Kidney epithelial cell (primary cell): ENCODE data around the gene SLC6A19. TPM values are rescaled to one million over a fixed set of nuclear protein-coding genes. Genes with fewer than 3 reads are reported as not detected.

Source experiments
- DNase-seq: peaks from one replicate; pipeline ENCODE4 v3.0.0-alpha.2; 2010; ENCODE audit warnings: low read depth
- H3K27me3 ChIP-seq: 2 replicates; pipeline ENCODE4 v1.6.0; 2011; ENCODE audit warnings: low read length; ENCODE audit not compliant: control insufficient read depth, insufficient read depth
- H3K36me3 ChIP-seq: 2 replicates; pipeline ENCODE4 v1.5.1; 2011; ENCODE audit warnings: low read length; ENCODE audit not compliant: control insufficient read depth, insufficient read depth
- H3K4me3 ChIP-seq: 2 replicates; pipeline ENCODE4 v1.5.1; 2011; ENCODE audit warnings: low read depth, mild to moderate bottlenecking, control low read depth, low read length
- CTCF ChIP-seq: IDR thresholded peaks from 2 replicates; pipeline ENCODE4 v1.5.1; 2011; ENCODE audit warnings: mild to moderate bottlenecking, moderate library complexity, low read length, control low read depth, inconsistent platforms; ENCODE audit not compliant: insufficient read depth, poor library complexity, severe bottlenecking
- total RNA-seq: library from RNA; depleted of rRNA; stranded (reverse); fragments of >200 nt; gene quantifications from 2 replicates; pipeline ENCODE4 v1.2.3, GENCODE V29; 2015

SLC6A19 gene
- total RNA-seq, 1 donor from 2014 or later: not detected

DNA sequence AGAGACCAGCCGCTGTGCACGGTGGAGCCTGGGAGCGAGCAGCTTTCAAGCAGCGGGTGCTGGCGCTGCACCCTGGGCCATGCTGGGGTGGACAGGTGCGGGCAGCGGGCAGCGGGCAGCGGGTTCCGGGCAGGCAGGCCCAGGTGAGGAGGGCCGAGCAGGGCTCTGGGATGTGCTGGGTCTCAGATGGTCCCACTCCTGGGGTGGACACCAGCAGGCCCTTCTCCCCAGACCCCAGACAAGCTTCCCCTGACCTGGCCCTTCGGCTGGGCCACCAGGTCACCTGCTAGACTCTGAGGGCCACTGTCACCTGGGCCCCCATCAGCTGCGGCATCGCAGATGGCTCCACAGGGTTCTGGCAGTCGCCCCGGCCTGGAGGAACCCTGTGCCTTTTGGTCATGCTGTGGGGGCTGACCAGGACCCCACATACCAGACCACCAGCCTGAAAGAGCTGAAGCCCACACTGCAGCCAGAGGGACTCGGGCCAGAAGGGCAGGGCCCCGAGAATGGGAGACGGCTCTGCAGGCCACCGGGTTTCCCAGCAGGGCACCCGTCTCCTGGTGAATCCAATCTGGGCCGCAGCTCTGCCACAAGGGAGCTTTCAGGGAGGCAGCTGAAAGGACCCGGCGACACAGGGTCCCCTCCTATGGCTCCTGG is 2.0 kb downstream of the SLC6A19 start:
- no peaks in the 10 kb centered on the region for H3K36me3 ChIP-seq
- H3K4me3 ChIP-seq: no peak overlapping the region
- DNase-seq: no peak
- H3K27me3 ChIP-seq: peaks cover 27% of the 10 kb centered on the region
- no peak for TF ChIP-seq CTCF

DNA sequence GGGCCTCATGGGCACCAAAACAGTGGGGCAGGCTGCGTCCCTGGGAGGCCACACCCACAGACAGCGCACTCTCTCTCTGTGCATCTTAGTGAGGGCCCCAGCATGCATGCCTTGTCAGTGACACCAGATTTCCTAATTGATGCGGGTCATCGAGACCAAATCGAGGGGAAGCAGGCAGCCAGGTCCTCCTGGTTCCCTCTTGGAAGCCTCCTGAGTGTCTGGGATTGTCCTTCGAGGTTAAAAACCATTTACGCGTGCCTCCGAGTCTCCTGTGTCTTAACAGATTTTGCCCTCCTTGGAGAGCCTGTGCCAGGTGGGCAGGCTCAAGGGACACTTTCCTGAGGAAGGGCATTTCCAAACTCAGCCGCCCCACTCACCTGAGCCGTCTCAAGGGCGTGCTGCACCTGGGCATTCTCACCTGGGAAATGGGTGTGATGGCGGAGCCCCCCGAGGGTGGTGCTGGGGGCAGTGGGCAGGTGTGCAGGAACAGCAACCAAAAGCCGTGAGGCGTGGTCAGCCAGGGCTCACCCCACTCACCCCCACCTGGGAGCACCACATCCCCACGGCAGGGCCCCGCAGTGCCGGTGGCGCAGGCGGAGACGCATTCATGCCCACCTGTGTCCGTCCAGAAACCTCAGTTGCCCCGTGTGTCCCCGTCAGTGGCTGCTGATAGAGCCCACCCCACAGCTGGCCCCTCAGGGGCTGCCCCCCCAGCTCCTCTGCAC is 2.7 kb downstream of the SLC6A19 start:
- peaks cover 28% of the 10 kb centered on the region for H3K27me3 ChIP-seq
- no peak for DNase-seq
- no peak for TF ChIP-seq CTCF

DNA sequence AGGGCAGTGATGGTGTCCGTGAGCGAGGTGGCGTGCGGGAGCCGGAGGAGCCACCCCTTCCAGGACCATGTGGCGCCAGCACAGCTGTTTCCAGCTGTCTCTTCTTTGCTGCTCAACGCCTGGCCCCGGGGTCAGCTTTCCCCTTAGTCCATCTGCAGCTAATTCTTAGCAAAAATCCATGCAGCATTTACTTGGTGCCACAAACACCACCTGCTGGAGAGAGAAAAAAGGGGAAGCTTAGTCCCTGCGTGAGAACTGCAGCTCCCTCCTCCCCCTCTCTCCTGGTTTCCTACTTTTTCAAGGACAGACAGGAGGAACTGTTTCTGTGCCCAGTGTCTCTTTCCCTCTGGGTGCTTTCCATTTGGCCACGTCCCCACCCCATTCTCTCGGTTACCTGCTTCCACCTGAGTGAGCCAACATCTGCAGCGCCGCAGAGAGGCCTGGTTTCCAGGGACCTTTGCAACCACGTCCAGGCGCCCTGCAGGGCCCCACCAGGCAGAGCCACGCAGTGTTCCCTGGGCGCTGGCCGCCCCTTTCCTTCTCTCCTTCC is 3.4 kb downstream of the SLC6A19 start:
- peak; percentile 30 for TF ChIP-seq CTCF
- Histone ChIP-seq H3K36me3 (no peaks in the 10 kb centered on the region), H3K27me3 (peaks cover 30% of the 10 kb centered on the region), H3K4me3 (no peak overlapping the region)
- no peak for DNase-seq

More for the DNA sequence above, 2.7 kb downstream of the SLC6A19 start:
- Histone ChIP-seq H3K36me3 (no peaks in the 10 kb centered on the region), H3K4me3 (no peak overlapping the region)

DNA sequence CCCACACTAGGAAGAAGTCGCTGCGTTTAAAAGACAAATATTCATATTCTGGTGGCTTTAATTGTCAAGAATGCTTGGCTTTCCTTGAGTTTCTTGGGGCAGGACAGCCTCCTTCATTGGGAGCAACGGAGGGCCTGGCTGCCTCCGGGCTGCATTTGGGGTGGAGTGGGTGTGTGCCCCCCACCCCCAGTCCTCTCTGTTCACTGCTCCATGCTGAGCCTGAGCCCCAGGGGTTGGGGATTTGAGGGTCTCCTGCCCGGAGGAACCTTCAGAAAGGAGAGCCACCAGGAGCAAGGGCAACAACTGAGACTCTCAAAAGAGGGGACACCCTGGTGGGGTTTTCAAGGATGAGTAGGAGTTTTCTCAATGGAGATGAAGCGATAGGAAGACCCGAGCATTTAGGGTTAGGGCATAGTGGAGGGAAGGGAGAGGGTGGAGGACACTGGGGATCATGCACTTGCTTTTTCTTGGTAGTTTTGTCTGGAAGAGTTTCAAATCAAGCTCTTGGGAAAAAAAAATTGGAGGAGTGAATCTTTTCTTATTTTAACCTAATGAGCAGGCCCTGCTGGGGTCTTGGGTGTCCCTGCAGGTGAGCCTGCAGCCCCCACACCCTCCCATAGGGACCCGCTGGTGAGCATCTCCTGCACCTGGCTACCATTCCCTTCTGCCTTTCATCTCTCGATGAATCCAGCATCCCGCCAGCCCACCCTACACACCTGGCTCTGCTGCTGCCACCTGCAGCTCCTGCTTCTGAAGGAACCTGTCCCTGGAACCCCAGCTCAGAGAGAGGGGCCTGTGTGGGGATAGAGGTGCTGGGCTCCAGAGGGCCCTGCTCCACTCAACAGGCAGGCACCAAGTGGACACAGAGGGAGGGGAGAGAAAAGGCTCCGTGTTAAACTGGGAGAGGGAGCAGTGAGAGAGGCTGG is 4.1 kb downstream of the SLC6A19 start:
- no peak for DNase-seq
- H3K36me3 ChIP-seq: no peaks in the 10 kb centered on the region
- H3K27me3 ChIP-seq: peaks cover 33% of the 10 kb centered on the region
- TF ChIP-seq CTCF: no peak
- no peak overlapping the region for H3K4me3 ChIP-seq

GRCh38 chr5:1206521-1207412 is 5.4 kb downstream of the SLC6A19 start:
- H3K27me3 ChIP-seq: peaks cover 33% of the 10 kb centered on the region
- TF ChIP-seq CTCF: no peak
- no peaks in the 10 kb centered on the region for H3K36me3 ChIP-seq
- H3K4me3 ChIP-seq: no peak overlapping the region
- no peak for DNase-seq
